ENCODE data around the gene CTBP1.

The CTBP1 gene

GRCh38 chr4:1167244-1167949 lies 81.5 kb downstream of the CTBP1 start:
- Histone ChIP-seq H3K27me3 (ENCODE audit: control insufficient read depth, insufficient read depth, low read length) (peaks cover 46% of the 10 kb centered on the region), H3K4me1 (ENCODE audit: control insufficient read depth, insufficient read depth, low read length) (no peaks in the 10 kb centered on the region), H3K9me3 (ENCODE audit: control insufficient read depth, insufficient read depth, low read length) (no peaks in the 10 kb centered on the region), H3K4me3 (ENCODE audit: low read depth, low read length) (peak overlapping the region; percentile 75), H3K36me3 (ENCODE audit: control insufficient read depth, insufficient read depth, low read length) (peaks cover 2% of the 10 kb centered on the region), H3K9ac (ENCODE audit: low read depth, low read length) (peak overlapping the region; percentile 54)

- Histone ChIP-seq H3K36me3 (ENCODE audit: control insufficient read depth, insufficient read depth, low read length) (peaks cover 2% of the 10 kb centered on the region), H3K9me3 (ENCODE audit: control insufficient read depth, insufficient read depth, low read length) (no peaks in the 10 kb centered on the region), H3K9ac (ENCODE audit: low read depth, low read length) (no peak overlapping the region), H3K27me3 (ENCODE audit: control insufficient read depth, insufficient read depth, low read length) (peaks cover 39% of the 10 kb centered on the region), H3K4me3 (ENCODE audit: low read depth, low read length) (no peak overlapping the region), H3K4me1 (ENCODE audit: control insufficient read depth, insufficient read depth, low read length) (no peaks in the 10 kb centered on the region)
Observed at GRCh38 chr4:1166509-1167243, 82.3 kb downstream of the CTBP1 start.

- H3K27me3 ChIP-seq (ENCODE audit: control insufficient read depth, insufficient read depth, low read length): peaks cover 26% of the 10 kb centered on the region
- no peaks in the 10 kb centered on the region for H3K4me1 ChIP-seq (ENCODE audit: control insufficient read depth, insufficient read depth, low read length)
- no peak overlapping the region for H3K9ac ChIP-seq (ENCODE audit: low read depth, low read length)
- no peaks in the 10 kb centered on the region for H3K9me3 ChIP-seq (ENCODE audit: control insufficient read depth, insufficient read depth, low read length)
- H3K4me3 ChIP-seq (ENCODE audit: low read depth, low read length): no peak overlapping the region
- H3K36me3 ChIP-seq (ENCODE audit: control insufficient read depth, insufficient read depth, low read length): peaks cover 2% of the 10 kb centered on the region
Observed at GRCh38 chr4:1164956-1165545, 83.9 kb downstream of the CTBP1 start.

GRCh38 chr4:1164444-1164843 lies 84.5 kb downstream of the CTBP1 start:
- no peaks in the 10 kb centered on the region for H3K9me3 ChIP-seq (ENCODE audit: control insufficient read depth, insufficient read depth, low read length)
- peaks cover 20% of the 10 kb centered on the region for H3K27me3 ChIP-seq (ENCODE audit: control insufficient read depth, insufficient read depth, low read length)
- no peak overlapping the region for H3K4me3 ChIP-seq (ENCODE audit: low read depth, low read length)
- no peaks in the 10 kb centered on the region for H3K36me3 ChIP-seq (ENCODE audit: control insufficient read depth, insufficient read depth, low read length)
- H3K9ac ChIP-seq (ENCODE audit: low read depth, low read length): no peak overlapping the region
- H3K4me1 ChIP-seq (ENCODE audit: control insufficient read depth, insufficient read depth, low read length): no peaks in the 10 kb centered on the region

GRCh38 chr4:1164040-1164439 lies 84.9 kb downstream of the CTBP1 start:
- Histone ChIP-seq H3K4me1 (ENCODE audit: control insufficient read depth, insufficient read depth, low read length) (no peaks in the 10 kb centered on the region), H3K36me3 (ENCODE audit: control insufficient read depth, insufficient read depth, low read length) (no peaks in the 10 kb centered on the region), H3K4me3 (ENCODE audit: low read depth, low read length) (no peak overlapping the region), H3K9me3 (ENCODE audit: control insufficient read depth, insufficient read depth, low read length) (no peaks in the 10 kb centered on the region), H3K9ac (ENCODE audit: low read depth, low read length) (no peak overlapping the region), H3K27me3 (ENCODE audit: control insufficient read depth, insufficient read depth, low read length) (peaks cover 16% of the 10 kb centered on the region)

All from iPS-15b (cell line).